CD4-positive, alpha-beta memory T cell (primary cell): Measurements from ENCODE around the gene KIAA1217. TPM values are rescaled to one million over a fixed set of nuclear protein-coding genes. Genes with fewer than 3 reads are reported as not detected.

Source experiments
- CTCF ChIA-PET: fragments of 350-600 bp; sonication (Branson Sonifier 250); formaldehyde crosslinking; loops from one replicate; lab custom pipeline; 2021; ENCODE audit warnings: inconsistent platforms; ENCODE audit not compliant: partially characterized antibody; lab: Charles Lee
- POLR2A ChIA-PET: fragments of 350-600 bp; sonication (Branson Sonifier 250); formaldehyde crosslinking; loops from one replicate; lab custom pipeline; 2021; ENCODE audit not compliant: partially characterized antibody; lab: Charles Lee
- DNase-seq, 5 donors: peaks; one replicate each; pipeline versions ENCODE4 v3.0.0 to v3.0.0-alpha.2; 2020 to 2022; ENCODE audit warnings: mixed read lengths in 1 of 5
- H3K27ac ChIP-seq: one replicate; pipeline ENCODE4 v1.7.0; 2013; ENCODE audit warnings: low read depth, low read length
- H3K27me3 ChIP-seq: 2 replicates; pipeline ENCODE4 v1.7.0; 2013; ENCODE audit warnings: mild to moderate bottlenecking, low read length, moderate library complexity; ENCODE audit not compliant: insufficient read depth
- H3K36me3 ChIP-seq: 2 replicates; pipeline ENCODE4 v1.7.0; 2013; ENCODE audit warnings: mild to moderate bottlenecking, low read length, moderate library complexity; ENCODE audit not compliant: insufficient read depth
- H3K4me1 ChIP-seq: 2 replicates; pipeline ENCODE4 v1.7.0; 2013; ENCODE audit warnings: mild to moderate bottlenecking, low read length, moderate library complexity; ENCODE audit not compliant: insufficient read depth
- H3K4me3 ChIP-seq, 2 donors: one replicate each; pipeline ENCODE4 v1.7.0; 2013; ENCODE audit warnings: low read length in 2 of 2, mild to moderate bottlenecking in 1 of 2
- H3K9me3 ChIP-seq, 2 donors: one replicate each; pipeline ENCODE4 v1.7.0; 2013; ENCODE audit warnings: low read length in 2 of 2, control low read depth in 1 of 2; ENCODE audit not compliant: control insufficient read depth in 1 of 2
- H3K27ac Mint-ChIP-seq, 7 donors: one replicate each; pipeline ENCODE4 v1.8.0; 2020 to 2021; ENCODE audit warnings: mixed read lengths in 7 of 7, mild to moderate bottlenecking in 6 of 7, inconsistent platforms in 3 of 7, moderate library complexity in 3 of 7
- H3K27me3 Mint-ChIP-seq, 2 donors: one replicate each; pipeline ENCODE4 v1.8.0; 2020 to 2021; ENCODE audit warnings: mixed read lengths in 2 of 2
- H3K36me3 Mint-ChIP-seq, 2 donors: one replicate each; pipeline ENCODE4 v1.8.0; 2020 to 2021; ENCODE audit warnings: mixed read lengths in 2 of 2, inconsistent platforms in 1 of 2, mild to moderate bottlenecking in 1 of 2
- H3K4me1 Mint-ChIP-seq, 4 donors: one replicate each; pipeline ENCODE4 v1.8.0; 2020 to 2021; ENCODE audit warnings: mixed read lengths in 4 of 4, mild to moderate bottlenecking in 1 of 4
- H3K4me3 Mint-ChIP-seq, 8 donors: one replicate each; pipeline ENCODE4 v1.8.0; 2020 to 2021; ENCODE audit warnings: mixed read lengths in 8 of 8, mild to moderate bottlenecking in 7 of 8, moderate library complexity in 6 of 8, inconsistent platforms in 3 of 8
- H3K9me3 Mint-ChIP-seq, 8 donors: one replicate each; pipeline ENCODE4 v1.8.0; 2020 to 2021; ENCODE audit warnings: mixed read lengths in 8 of 8, mild to moderate bottlenecking in 5 of 8, inconsistent platforms in 3 of 8, moderate library complexity in 1 of 8
- intact Hi-C: fragments of 100-400 bp; cut with micrococcal nuclease; formaldehyde crosslinking; loops from one replicate; pipeline ENCODE4 v1.15.1; 2023
- polyA plus RNA-seq, 2 donors: library from polyadenylated mRNA; unstranded; fragments of 300-500 nt; fragmentation: Illumina TruSeq; gene quantifications; one replicate each; pipeline ENCODE4 v1.2.3, GENCODE V29; 2021
- total RNA-seq, 2 experiments: library from RNA; stranded (reverse); gene quantifications; one replicate each; pipeline ENCODE4 v1.2.3, GENCODE V29; 2021

Gene KIAA1217
- total and polyA plus RNA-seq, 4 experiments from 2014 or later, result 0.69 to 0.75 (median 0.70) TPM; not detected in 1

DNA sequence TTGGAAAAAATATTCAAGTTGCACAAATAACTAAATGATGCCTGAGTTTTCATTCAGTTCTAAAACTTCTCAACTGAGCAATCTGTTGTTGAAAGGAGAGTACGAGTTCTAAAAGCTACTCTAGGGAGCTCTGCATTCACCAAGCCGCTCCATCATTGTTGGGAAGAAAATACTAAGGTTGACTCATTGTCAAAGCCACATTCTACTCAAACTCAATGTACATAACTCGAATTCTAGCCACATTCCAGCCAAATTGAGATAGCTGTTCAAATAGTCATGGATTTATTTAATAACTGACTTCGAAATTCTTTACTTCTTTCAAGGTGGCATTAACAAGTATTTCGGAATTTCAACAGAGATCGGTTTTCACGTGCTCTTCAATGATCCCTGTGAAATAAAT lies 63.4 kb downstream of the KIAA1217 start:
- no peak for DNase-seq
- intact Hi-C loops, result no loop called here
- H3K9me3 Mint-ChIP-seq, result peaks cover 0 to 6% (median 0%) of the 10 kb centered on the region in 8 donors
- no peak overlapping the region for H3K27ac Mint-ChIP-seq
- H3K4me3 Mint-ChIP-seq, result no peak overlapping the region
- no peaks in the 10 kb centered on the region for H3K27me3 ChIP-seq
- ChIA-PET POLR2A (no interaction called here), CTCF (no interaction called here)
- H3K36me3 ChIP-seq, result no peaks in the 10 kb centered on the region
- no peak overlapping the region for H3K27ac ChIP-seq
- H3K36me3 Mint-ChIP-seq, result no peaks in the 10 kb centered on the region
- no peaks in the 10 kb centered on the region for H3K4me1 ChIP-seq
- H3K9me3 ChIP-seq, result no peaks in the 10 kb centered on the region
- no peaks in the 10 kb centered on the region for H3K4me1 Mint-ChIP-seq
- H3K27me3 Mint-ChIP-seq, result peaks cover 0 to 2% of the 10 kb centered on the region in 2 donors
- no peak overlapping the region for H3K4me3 ChIP-seq

DNA sequence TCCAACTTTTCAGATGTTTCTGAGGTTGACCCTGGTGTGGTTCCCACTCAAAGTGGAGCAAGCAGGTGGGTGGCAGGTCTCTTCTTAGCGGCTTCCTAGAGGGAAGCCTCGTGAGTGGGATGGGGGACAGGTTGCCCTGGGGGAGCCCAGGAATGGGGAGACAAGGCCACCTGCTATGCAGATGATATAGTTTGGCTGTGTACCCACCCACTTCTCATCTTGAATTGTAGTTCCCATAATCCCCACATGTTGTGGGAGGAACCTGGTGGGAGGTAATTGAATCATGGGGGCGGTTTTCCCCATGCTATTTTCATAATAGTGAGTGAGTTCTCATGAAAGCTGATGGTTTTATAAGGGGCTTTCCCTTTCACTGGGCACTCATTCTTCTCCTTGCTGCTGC lies 68.3 kb downstream of the KIAA1217 start:
- intact Hi-C loops, result no loop called here
- Histone ChIP-seq H3K36me3 (no peaks in the 10 kb centered on the region), H3K27me3 (no peaks in the 10 kb centered on the region), H3K9me3 (no peaks in the 10 kb centered on the region), H3K27ac (no peak overlapping the region), H3K4me1 (no peaks in the 10 kb centered on the region), H3K4me3 (no peak overlapping the region)
- ChIA-PET CTCF (no interaction called here), POLR2A (no interaction called here)
- Mint-ChIP-seq H3K4me1 (no peaks in the 10 kb centered on the region), H3K27ac (no peak overlapping the region), H3K4me3 (no peak overlapping the region), H3K27me3 (peaks cover 0 to 3% of the 10 kb centered on the region in 2 donors), H3K9me3 (peaks cover 0 to 15% (median 5%) of the 10 kb centered on the region in 8 donors), H3K36me3 (no peaks in the 10 kb centered on the region)
- no peak for DNase-seq

DNA sequence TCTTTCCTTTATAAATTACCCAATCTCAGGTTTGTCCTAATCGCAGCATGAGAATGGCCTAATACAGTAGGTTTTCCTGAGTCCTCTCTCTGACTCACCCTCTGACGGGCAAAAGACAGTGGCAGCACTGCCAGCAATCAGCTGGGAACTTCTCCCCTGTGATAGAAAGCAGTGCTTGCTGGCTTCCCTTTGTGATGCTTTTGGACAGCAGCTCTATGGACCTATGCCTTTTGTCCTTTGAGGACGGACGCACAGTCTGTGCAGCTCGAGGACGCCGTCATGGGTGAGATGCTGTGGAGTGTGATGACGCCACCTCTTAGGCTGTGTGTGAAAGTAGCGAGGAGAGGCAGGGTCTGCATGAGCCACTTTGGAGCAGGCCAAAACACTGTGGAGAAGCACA lies 68.8 kb downstream of the KIAA1217 start:
- CTCF ChIA-PET, result interaction anchor here (0.6 kb wide), 1 partner anchor 79 kb away, joined by 3 read pairs; no protein-coding TSS in a partner anchor
- no peak overlapping the region for H3K27ac ChIP-seq
- DNase-seq, result no peak
- no peaks in the 10 kb centered on the region for H3K4me1 ChIP-seq
- H3K4me3 ChIP-seq, result no peak overlapping the region
- no peak overlapping the region for H3K27ac Mint-ChIP-seq
- H3K4me1 Mint-ChIP-seq, result no peaks in the 10 kb centered on the region
- H3K36me3 Mint-ChIP-seq, result no peaks in the 10 kb centered on the region
- H3K9me3 Mint-ChIP-seq, result peaks cover 0 to 19% (median 8%) of the 10 kb centered on the region in 8 donors
- no peak overlapping the region for H3K4me3 Mint-ChIP-seq
- H3K27me3 ChIP-seq, result no peaks in the 10 kb centered on the region
- POLR2A ChIA-PET, result no interaction called here
- H3K9me3 ChIP-seq, result no peaks in the 10 kb centered on the region
- H3K27me3 Mint-ChIP-seq, result peaks cover 0 to 3% of the 10 kb centered on the region in 2 donors
- no peaks in the 10 kb centered on the region for H3K36me3 ChIP-seq
- intact Hi-C loops, result no loop called here

DNA sequence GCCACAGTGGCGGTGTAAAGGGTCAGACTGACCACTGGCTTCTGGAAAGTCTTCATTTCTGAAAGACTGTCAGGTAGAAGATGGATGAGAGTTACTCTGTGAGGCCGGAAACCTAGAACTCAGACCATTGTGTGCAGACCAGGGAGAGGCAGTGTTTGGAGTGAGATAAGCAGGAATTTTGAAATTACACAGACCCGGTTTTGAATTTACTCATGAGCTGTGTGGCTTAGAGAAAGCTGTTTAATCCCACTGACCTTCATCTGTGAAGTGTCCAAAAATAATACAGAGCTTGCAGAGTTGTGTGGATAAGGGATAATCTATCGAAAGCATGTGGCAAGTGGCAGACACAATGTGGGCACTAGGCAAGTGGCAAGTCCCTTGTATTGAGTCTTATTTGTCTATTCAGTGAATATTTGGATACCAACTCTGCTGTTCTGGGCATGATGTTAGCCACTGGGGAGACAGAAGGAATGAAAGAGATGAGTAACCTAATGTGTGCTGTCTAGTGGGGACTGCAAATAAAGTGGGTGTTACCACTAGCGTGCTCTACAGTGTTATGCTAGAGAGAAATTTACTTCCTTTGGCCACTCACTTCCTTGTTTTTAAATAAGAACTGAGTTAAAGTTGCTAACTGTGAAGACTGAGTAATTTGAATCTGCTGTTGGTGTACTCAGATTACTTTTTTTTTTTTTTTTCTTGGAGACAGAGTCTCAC lies 69.4 kb downstream of the KIAA1217 start:
- Mint-ChIP-seq H3K27ac (no peak overlapping the region), H3K4me1 (no peaks in the 10 kb centered on the region), H3K36me3 (no peaks in the 10 kb centered on the region), H3K4me3 (no peak overlapping the region), H3K27me3 (peaks cover 0 to 3% of the 10 kb centered on the region in 2 donors), H3K9me3 (peaks cover 0 to 19% (median 8%) of the 10 kb centered on the region in 8 donors)
- H3K4me1 ChIP-seq, result no peaks in the 10 kb centered on the region
- intact Hi-C loops, result no loop called here
- no peak overlapping the region for H3K27ac ChIP-seq
- POLR2A ChIA-PET, result no interaction called here
- H3K9me3 ChIP-seq, result no peaks in the 10 kb centered on the region
- no peak overlapping the region for H3K4me3 ChIP-seq
- H3K36me3 ChIP-seq, result no peaks in the 10 kb centered on the region
- CTCF ChIA-PET, result interaction anchor here (0.6 kb wide), 1 partner anchor 80 kb away, joined by 3 read pairs; no protein-coding TSS in a partner anchor
- no peak for DNase-seq
- H3K27me3 ChIP-seq, result no peaks in the 10 kb centered on the region

DNA sequence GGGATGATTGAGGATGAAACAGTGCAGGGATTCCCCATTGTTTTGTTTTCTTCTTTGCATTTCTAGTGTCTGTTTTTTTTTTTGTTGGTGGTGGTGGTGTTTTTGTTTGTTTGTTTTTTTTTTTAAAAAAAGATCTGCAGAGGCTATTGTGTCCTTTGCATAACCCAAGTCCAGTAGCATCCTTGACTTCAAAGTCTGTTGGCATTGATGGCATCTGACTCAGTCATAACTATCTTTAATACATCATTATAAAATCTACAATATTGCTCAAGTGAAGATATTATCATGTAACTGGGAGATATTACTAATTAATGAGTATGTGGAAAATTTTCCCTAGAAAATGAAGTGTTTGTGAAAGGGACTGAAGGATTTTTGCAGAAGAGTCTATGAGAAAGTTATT lies 70.2 kb downstream of the KIAA1217 start:
- no peak overlapping the region for H3K27ac Mint-ChIP-seq
- CTCF ChIA-PET, result interaction anchor here (1.1 kb wide), 1 partner anchor 14 kb away, joined by 3 read pairs; no protein-coding TSS in a partner anchor

DNA sequence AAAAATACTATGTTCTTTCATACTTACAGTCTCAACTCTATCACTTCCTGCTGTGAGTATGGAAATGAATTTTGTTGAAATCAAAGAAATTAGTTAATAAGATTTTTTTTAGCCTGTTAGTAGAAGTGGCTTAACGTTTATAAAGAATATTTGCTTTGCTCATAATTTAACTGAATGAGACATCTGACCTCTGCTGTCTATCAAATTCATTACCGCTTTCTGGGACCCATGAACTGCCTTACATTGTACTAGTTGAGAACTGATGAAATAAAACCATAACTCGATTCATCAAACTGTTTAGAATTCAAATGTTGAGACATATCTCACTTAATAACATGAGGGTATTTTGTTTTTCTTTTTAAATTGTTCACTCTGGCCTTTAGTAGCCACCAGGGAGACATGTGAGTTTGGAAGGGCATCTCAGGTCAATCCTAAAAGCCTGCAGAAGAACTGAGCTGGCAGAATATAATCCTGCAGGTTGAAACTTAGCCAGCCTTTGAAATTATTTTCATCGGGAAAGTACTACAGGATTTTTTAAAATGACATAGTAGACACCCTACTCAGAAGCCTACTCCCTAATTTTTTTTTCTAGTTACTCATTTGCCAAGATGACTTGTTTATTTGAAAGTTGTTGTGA lies 78.7 kb downstream of the KIAA1217 start:
- intact Hi-C loops, result no loop called here
- Histone ChIP-seq H3K9me3 (no peaks in the 10 kb centered on the region), H3K4me1 (no peaks in the 10 kb centered on the region), H3K27me3 (no peaks in the 10 kb centered on the region), H3K27ac (no peak overlapping the region), H3K4me3 (no peak overlapping the region), H3K36me3 (no peaks in the 10 kb centered on the region)
- ChIA-PET POLR2A (no interaction called here), CTCF (no interaction called here)
- no peak overlapping the region for H3K27ac Mint-ChIP-seq
- no peak overlapping the region for H3K4me3 Mint-ChIP-seq
- no peaks in the 10 kb centered on the region for H3K36me3 Mint-ChIP-seq
- no peaks in the 10 kb centered on the region for H3K4me1 Mint-ChIP-seq
- no peak for DNase-seq
- peaks cover 0 to 15% (median 6%) of the 10 kb centered on the region in 8 donors for H3K9me3 Mint-ChIP-seq
- H3K27me3 Mint-ChIP-seq, result peaks cover 2 to 4% of the 10 kb centered on the region in 2 donors

More for the DNA sequence above, 70.2 kb downstream of the KIAA1217 start:
- Mint-ChIP-seq H3K27me3 (peaks cover 0 to 3% of the 10 kb centered on the region in 2 donors), H3K9me3 (peaks cover 0 to 19% (median 8%) of the 10 kb centered on the region in 8 donors), H3K4me1 (no peaks in the 10 kb centered on the region), H3K36me3 (no peaks in the 10 kb centered on the region), H3K4me3 (no peak overlapping the region)
- POLR2A ChIA-PET, result no interaction called here
- Histone ChIP-seq H3K36me3 (no peaks in the 10 kb centered on the region), H3K27ac (no peak overlapping the region), H3K4me3 (no peak overlapping the region), H3K9me3 (no peaks in the 10 kb centered on the region), H3K27me3 (no peaks in the 10 kb centered on the region), H3K4me1 (no peaks in the 10 kb centered on the region)
- intact Hi-C loops, result no loop called here
- DNase-seq, result no peak

DNA sequence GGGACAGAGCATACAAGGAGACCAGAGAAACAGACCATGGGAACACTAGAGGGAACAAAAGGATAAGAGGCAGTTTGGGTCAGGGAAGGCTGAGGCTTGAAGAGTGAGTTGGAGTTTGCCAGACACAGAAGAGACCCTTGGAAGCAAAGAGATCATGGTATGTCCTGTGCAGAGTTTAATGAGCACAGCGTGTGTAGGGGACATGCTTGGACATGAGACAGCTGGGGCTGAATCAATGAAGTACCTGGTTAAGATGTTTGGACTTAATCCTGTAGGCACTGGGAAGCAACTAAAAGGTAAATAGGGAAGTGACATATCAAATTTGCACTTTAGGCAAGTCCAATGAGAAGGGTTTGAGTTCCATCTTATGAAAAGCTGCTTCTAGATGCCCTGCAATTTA lies 79.6 kb downstream of the KIAA1217 start:
- POLR2A ChIA-PET, result no interaction called here
- no peaks in the 10 kb centered on the region for H3K27me3 ChIP-seq

More for the DNA sequence above, 79.6 kb downstream of the KIAA1217 start:
- no peak for DNase-seq
- CTCF ChIA-PET, result no interaction called here
- no peaks in the 10 kb centered on the region for H3K36me3 Mint-ChIP-seq
- peaks cover 0 to 14% (median 6%) of the 10 kb centered on the region in 8 donors for H3K9me3 Mint-ChIP-seq
- Histone ChIP-seq H3K4me3 (no peak overlapping the region), H3K27ac (no peak overlapping the region), H3K36me3 (no peaks in the 10 kb centered on the region), H3K4me1 (no peaks in the 10 kb centered on the region), H3K9me3 (no peaks in the 10 kb centered on the region)
- H3K27me3 Mint-ChIP-seq, result peaks cover 2 to 4% of the 10 kb centered on the region in 2 donors
- no peaks in the 10 kb centered on the region for H3K4me1 Mint-ChIP-seq
- no peak overlapping the region for H3K4me3 Mint-ChIP-seq
- intact Hi-C loops, result no loop called here
- no peak overlapping the region for H3K27ac Mint-ChIP-seq
